ENCODE measurements around the gene NOTO.

DNA sequence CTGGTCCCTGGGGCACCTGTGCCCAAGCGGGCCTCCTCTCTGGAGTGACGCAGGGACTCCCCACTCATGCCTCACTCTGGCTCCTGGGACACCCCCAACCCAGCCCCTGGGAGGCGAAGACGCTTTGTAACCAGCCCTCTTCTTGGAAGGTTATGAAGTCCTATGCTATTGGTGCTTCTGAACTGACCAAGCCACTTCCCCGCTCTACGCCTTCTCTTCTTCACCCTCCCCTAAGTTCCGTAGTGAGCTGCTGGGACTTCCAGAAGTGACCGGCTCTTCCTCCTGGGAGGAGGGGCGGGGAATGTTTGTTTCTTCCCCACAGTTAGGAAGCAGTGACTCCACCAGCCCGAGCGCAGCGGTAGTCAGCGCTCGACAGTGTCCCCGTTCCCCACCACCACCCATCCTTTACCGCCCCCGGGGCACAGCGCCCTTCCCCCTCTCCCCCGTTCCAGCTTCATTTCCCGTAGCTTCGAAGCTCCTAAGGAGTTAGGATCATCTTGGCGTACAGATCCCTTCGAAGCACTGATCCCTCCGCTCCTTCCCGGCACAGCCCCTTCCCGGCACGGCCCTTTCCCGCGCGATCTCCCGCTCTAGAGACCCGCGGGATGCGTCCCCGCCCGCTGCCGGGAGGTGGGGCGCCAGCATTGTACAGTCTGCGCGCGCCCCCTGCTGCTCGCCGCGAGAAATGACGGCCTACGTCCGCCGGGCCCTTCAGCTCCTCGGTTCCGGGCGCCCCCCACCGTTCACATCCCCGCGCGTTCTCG, 25.3 kb upstream of the NOTO start:
- TF ChIP-seq, protein P1, sequence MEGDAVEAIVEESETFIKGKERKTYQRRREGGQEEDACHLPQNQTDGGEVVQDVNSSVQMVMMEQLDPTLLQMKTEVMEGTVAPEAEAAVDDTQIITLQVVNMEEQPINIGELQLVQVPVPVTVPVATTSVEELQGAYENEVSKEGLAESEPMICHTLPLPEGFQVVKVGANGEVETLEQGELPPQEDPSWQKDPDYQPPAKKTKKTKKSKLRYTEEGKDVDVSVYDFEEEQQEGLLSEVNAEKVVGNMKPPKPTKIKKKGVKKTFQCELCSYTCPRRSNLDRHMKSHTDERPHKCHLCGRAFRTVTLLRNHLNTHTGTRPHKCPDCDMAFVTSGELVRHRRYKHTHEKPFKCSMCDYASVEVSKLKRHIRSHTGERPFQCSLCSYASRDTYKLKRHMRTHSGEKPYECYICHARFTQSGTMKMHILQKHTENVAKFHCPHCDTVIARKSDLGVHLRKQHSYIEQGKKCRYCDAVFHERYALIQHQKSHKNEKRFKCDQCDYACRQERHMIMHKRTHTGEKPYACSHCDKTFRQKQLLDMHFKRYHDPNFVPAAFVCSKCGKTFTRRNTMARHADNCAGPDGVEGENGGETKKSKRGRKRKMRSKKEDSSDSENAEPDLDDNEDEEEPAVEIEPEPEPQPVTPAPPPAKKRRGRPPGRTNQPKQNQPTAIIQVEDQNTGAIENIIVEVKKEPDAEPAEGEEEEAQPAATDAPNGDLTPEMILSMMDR (IDR thresholded peaks at IDR 0.05; ENCODE audit: insufficient read depth, low read depth, low read length), result peak; percentile 52
- TF ChIP-seq EZH2 (IDR thresholded peaks at IDR 0.05; ENCODE audit: insufficient read depth, low read length), result no peak
